VCaP (cell line): Measurements from ENCODE around the gene RAF1.

Experiments used
- H3K27ac ChIP-seq: fragments of 450-650 bp; 2 replicates; pipeline ENCODE4 v1.5.1; 2017
- CTCF ChIP-seq: fragments of 450-650 bp; conservative IDR thresholded peaks from 2 replicates; pipeline ENCODE4 v1.5.1; 2017; ENCODE audit warnings: mild to moderate bottlenecking, moderate library complexity

The RAF1 gene

DNA sequence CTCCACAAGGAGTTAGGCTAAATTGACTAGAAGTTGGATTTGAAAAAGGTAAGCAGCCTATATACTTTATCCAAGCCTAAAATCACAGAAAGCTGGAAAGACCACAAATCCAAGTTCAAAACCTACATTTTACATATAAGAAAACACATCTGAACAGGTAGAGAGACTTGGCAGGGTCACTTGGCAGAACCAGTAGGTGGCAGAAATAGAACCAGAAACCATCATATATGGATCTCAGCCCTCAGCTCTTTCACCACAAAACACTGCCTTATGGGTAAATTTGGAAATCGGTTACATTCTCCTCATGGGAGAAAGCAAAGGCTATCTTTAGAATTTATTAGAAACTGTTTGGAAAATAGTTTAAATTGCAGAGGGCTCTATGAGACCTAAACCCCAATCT, 62.8 kb downstream of the RAF1 start:
- TF ChIP-seq CTCF = peak; percentile 63
- H3K27ac ChIP-seq = peak overlapping the region; percentile 52

DNA sequence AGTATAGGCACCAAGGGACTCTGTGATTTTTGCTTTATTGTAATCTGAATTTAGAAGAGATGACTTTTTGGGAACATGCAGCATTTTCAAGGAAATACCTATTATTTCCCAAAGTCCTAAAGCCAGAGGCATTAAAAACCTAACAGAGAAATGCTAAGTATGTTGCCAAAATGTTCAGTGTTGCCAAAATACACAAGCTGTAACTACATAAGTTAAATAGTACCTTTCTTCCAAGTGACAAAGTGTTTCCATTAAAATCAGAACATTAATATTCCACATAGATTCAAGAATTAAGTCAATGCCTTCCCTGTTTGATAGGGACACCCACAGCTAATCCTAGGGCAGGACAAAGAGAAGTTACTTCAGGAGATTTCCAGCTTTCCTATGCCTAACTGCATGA, 65.0 kb downstream of the RAF1 start:
- TF ChIP-seq CTCF = no peak
- peak overlapping the region; percentile 52 for H3K27ac ChIP-seq

GRCh38 chr3:12593473-12593872, 70.4 kb downstream of the RAF1 start:
- TF ChIP-seq CTCF = no peak
- H3K27ac ChIP-seq = no peak overlapping the region

DNA sequence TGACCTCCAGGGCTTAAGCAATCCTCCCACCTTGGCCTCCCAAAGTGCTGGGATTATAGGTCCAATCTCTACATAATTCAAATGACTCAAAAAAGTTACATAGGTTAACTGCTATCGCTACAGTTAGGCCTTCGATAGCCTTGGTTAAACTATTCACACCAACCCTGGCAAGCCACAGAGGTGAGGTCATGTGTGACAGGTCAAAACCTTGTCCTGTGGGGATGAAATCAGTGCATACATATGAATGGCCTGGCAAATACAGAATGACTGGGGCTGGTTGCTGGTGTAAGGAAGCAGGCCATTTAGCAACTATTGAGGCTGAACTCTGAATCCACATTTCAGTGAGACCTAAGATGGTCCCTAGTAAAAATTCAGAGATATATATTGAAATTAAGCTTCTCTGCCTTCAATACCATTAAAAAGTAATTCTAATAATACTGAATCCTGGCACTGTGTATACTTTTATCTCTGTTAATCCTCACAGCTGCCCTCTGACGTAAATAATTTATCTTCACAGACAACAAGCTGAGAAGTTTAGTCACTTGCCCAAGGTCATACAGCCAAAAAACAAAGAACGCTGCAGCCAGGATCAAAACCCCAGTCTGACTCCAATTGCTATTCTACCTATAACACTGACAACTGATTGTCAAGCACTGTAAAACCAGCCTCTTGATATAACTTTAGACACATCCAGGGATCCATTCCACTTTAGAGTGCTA, 71.8 kb downstream of the RAF1 start:
- no peak overlapping the region for H3K27ac ChIP-seq
- no peak for TF ChIP-seq CTCF

- no peak overlapping the region for H3K27ac ChIP-seq
- TF ChIP-seq CTCF = no peak
Measured at GRCh38 chr3:12591456-12591855, 72.5 kb downstream of the RAF1 start.

DNA sequence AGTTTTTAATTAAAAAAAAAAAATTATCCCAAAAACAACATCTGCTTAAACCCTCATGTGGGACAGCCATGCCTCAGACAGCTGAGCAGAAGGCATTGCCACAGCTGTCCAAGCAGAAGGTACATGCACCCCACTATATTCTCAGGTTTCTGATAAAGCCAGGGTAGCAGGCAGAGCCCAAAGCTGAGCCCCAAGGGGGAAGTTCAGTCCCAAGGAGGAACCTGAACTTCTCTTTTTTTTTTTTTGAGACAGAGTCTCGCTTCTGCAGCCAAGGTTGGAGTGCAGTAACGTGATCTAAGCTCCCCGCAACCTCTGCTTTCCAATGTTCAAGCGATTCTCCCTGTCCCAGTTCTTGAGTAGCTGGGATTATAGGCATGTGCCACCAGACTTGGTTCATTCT, 73.8 kb downstream of the RAF1 start:
- H3K27ac ChIP-seq = no peak overlapping the region
- TF ChIP-seq CTCF = no peak

DNA sequence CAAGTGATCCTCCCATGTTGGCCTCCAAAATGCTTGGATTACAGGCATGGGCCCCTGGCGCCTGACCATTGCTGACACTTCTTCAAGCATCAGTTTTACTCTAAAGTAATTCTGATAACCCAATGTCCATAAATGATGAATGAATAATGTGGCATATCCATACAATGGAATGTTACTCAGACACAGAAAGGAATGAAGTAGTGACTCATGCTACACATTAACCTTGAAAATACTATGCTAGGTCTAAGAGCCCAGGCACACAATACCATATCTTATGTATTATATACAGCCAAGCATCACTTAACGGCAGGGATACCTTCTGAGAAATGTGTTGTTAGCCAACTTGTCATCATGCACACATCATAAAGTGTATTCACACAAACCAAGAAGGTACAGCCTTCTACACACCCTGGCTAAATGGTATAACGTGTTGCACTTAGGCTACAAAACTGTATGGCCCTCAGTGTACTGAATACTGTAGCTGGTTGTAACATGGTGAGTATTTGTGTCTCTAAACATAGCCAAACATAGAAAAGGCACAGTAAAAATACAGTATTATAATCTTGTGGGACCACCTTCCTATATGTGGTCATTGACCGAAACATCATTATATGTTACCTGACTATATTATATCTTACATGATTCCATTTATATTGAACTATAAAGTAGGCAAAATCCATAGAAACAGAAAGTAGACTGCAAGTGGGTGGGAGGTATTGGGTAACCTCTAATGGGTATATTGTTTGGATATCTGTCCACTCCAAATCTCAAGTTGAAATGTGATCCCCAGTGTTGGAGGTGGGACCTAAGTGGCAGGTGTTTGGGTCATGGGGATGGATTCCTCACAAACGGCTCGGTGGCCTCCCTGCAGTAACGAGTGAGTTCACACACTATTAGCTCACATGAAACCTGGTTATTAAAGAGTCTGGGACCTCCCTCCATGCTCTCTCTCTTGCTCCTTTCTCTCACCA, 75.6 kb downstream of the RAF1 start:
- H3K27ac ChIP-seq = no peak overlapping the region
- no peak for TF ChIP-seq CTCF
